ENCODE data around the gene TNKS2. TPM values are rescaled to one million over a fixed set of nuclear protein-coding genes. Genes with fewer than 3 reads are reported as not detected.

TNKS2 gene
- total and polyA plus RNA-seq, 8 donors = 5.2 to 22.6 (median 14.3) TPM

DNA sequence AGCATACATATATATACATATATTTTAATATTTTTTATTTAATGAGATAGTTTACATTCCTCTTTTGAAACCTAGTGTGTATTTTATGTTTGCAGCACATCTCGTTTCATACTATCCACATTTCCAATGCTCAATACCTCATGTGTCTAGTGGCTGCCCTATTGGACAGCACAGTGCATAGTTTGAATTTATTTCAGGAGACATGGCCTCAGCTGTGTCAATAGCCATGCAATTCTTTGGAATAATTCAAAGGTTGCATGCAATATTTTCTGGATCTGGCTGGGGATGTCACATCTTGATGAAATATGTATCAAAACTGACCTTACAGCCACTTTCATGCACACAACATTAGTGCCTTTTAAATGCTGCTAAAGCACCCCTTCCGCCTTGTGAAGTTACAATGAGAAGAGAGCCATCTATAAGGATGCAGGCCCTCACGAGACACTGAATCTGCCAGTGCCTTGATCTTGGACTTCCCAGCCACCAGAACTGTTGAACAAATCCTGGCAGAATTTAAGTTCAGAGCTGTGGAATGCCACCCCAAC lies 98.1 kb downstream of the TNKS2 start:
- intact Hi-C loops (cut with DNase I) = no loop called here
- TF ChIP-seq CTCF (IDR thresholded peaks at IDR 0.05) = no peak

DNA sequence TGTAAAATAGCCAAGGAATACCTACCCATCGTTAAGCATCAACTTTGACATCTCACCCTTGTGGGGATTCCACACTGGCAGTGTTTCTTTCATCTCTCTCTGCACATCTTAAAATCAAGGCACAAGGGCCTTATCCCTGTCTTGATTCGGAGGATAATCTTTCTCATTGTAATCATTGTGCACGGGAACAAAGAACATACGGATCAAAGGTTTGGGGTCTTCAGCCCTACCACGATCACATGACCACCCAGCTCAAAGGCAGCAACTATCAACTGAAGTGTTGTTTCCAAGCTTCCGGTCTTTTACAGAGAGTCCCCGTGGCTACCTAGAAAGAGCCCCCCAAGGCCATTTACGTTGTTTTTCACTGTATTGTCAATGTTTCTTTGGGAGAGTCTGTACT lies 99.2 kb downstream of the TNKS2 start:
- no peaks in the 10 kb centered on the region for H3K36me3 ChIP-seq
- 50 to 59% methylated on average over 8 of the region's 8 CpGs for WGBS, 2 donors
- no peaks in the 10 kb centered on the region for H3K27me3 ChIP-seq
- H3K4me1 ChIP-seq = no peaks in the 10 kb centered on the region
- intact Hi-C loops (cut with DNase I) = no loop called here
- TF ChIP-seq CTCF (IDR thresholded peaks at IDR 0.05) = no peak
- H3K9me3 ChIP-seq = no peaks in the 10 kb centered on the region
- DNase-seq (no peak), FAIRE-seq (no peak), ATAC-seq (no peak)
- H3K4me3 ChIP-seq = no peak overlapping the region
- no peak overlapping the region for H3K27ac ChIP-seq

More for the DNA sequence above, 98.1 kb downstream of the TNKS2 start:
- Histone ChIP-seq H3K27me3 (no peaks in the 10 kb centered on the region), H3K4me1 (no peaks in the 10 kb centered on the region), H3K9me3 (no peaks in the 10 kb centered on the region), H3K4me3 (no peak overlapping the region), H3K27ac (no peak overlapping the region), H3K36me3 (no peaks in the 10 kb centered on the region)
- ATAC-seq (no peak), FAIRE-seq (no peak), DNase-seq (no peak)
- 78 to 85% methylated on average over 3 of the region's 3 CpGs for WGBS, 2 donors

DNA sequence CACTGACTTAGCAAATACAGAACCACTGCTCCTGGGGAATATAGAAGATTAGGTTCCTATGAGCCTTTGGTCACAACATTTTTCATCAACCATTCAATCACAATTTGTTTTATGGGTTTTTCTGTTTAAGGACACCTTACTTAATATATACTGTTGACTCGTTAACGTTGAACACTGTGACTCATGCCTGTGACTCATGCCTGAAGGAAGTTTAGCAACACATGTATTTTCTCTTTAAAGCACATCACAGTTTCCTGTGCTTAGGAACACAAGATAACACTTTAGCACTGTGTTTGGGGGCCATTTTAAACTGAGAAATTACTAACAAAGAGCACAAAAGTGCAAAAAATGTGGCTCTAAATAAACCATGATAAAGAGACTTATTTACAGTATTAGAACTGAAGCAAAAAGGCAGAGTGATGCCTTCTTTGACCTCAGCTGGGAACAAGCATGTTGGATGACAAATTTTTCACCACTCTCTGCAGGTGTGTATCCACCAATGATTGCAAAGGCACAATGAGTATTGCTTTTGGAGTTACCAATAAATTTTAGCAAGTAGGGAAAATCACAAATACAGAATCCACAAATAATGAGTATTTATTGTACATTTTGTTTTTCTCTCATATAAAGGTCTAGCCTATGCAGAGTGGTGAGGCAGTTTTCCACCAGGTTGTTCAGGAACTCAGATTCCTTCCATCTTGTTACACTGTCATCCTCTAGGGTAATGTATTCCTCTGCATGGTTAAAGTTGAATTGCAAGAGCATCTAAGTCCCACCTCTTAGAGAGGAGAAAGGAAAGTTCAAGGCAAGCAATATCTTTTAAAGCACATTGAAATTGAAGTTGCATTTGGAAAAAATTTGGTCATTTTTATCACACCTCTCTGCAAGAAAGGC lies 103.8 kb downstream of the TNKS2 start:
- WGBS, 2 donors = 7 to 12% methylated on average over 2 of the region's 2 CpGs
- H3K27ac ChIP-seq = peak overlapping the region in 1 of 4 donors; percentile 24
- H3K4me3 ChIP-seq = no peak overlapping the region
- DNase-seq (peak in 1 of 6 donors; percentile 41), ATAC-seq (peak; percentile 78 to 97 (median 83)), FAIRE-seq (no peak)
- H3K36me3 ChIP-seq = no peaks in the 10 kb centered on the region
- H3K27me3 ChIP-seq = no peaks in the 10 kb centered on the region
- intact Hi-C loops (cut with DNase I) = no loop called here
- H3K4me1 ChIP-seq = no peaks in the 10 kb centered on the region
- no peak for TF ChIP-seq CTCF (IDR thresholded peaks at IDR 0.05)
- H3K9me3 ChIP-seq = no peaks in the 10 kb centered on the region

DNA sequence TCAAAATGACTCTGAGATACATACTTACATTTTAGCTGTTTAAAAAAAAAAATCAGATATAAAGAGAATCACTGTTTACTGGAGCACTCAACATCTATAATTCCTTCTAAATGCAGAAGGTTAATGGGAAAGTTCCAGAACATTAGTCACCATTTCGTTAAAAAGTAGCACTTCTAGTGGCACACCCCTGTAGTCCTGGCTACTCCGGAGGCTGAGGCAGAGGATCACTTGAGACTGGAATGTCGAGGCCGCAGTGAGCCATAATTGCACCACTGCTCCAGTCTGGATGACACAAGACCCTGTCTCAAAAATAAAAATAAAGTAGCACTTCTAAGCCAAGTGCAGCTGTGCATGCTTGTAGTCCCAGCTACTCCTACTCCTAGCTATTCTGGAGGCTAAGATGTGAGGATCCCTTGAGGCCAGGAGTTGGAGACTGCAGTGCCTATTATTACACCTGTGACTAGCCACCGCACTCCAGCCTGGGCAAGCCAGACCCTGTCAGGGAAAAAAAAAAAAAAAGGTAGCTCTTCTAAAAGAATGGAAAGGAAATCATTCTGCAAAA lies 108.9 kb downstream of the TNKS2 start:
- DNase-seq (no peak), ATAC-seq (no peak), FAIRE-seq (no peak)
- no peak overlapping the region for H3K27ac ChIP-seq
- peaks cover 0 to 5% (median 4%) of the 10 kb centered on the region in 3 donors for H3K4me1 ChIP-seq
- no peaks in the 10 kb centered on the region for H3K9me3 ChIP-seq
- peak overlapping the region in 1 of 4 donors; percentile 86 for H3K4me3 ChIP-seq
- H3K36me3 ChIP-seq = no peaks in the 10 kb centered on the region
- intact Hi-C loops (cut with DNase I) = no loop called here
- no peak for TF ChIP-seq CTCF (IDR thresholded peaks at IDR 0.05)
- WGBS, 2 donors = 95 to 96% methylated on average over 5 of the region's 5 CpGs
- peaks cover 0 to 7% (median 0%) of the 10 kb centered on the region in 4 donors for H3K27me3 ChIP-seq
